Adrenal gland (tissue), 12 donors: Measurements from ENCODE around the gene RIPOR3. TPM values are rescaled to one million over a fixed set of nuclear protein-coding genes. Genes with fewer than 3 reads are reported as not detected.

ENCODE experiments used
- DNase-seq, 7 donors: peaks; one replicate each; pipeline ENCODE4 v3.0.0-alpha.2; 2019 to 2020
- H3K27ac ChIP-seq, 5 donors: fragments of 200-600 bp; sonication (generic) in 4 of 5; 1 replicate in 3 of 5; 2 replicates in 2 of 5; pipeline versions ENCODE4 v1.5.1 to v1.8.0; 2016 to 2020; ENCODE audit warnings: mild to moderate bottlenecking in 1 of 5
- H3K27me3 ChIP-seq: fragments of 200-600 bp; 2 replicates; pipeline ENCODE4 v1.8.0; 2021
- H3K36me3 ChIP-seq, 2 donors: fragments of 200-600 bp; replicated peaks in 1 of 2; 1 replicate in 1 of 2; 2 replicates in 1 of 2; pipeline versions ENCODE4 v1.5.1 to v1.8.0; 2018 to 2022
- H3K4me1 ChIP-seq, 2 donors: fragments of 200-600 bp; replicated peaks in 1 of 2; 1 replicate in 1 of 2; 2 replicates in 1 of 2; pipeline versions ENCODE4 v1.5.1 to v1.8.0; 2018 to 2021
- H3K4me3 ChIP-seq, 4 donors: fragments of 200-600 bp; sonication (generic) in 3 of 4; one replicate each; pipeline ENCODE4 v1.5.1; 2016 to 2018
- H3K9me3 ChIP-seq, 3 donors: fragments of 200-600 bp; sonication (generic) in 1 of 3; replicated peaks in 1 of 3; 1 replicate in 2 of 3; 2 replicates in 1 of 3; pipeline versions ENCODE4 v1.5.1 to v1.8.0; 2016 to 2021
- POLR2A ChIP-seq, 2 donors: fragments of 450-650 bp; IDR thresholded peaks; one replicate each; pipeline ENCODE4 v1.6.1; 2017; ENCODE audit warnings: antibody characterized with exemption in 2 of 2, mild to moderate bottlenecking in 2 of 2, moderate library complexity in 1 of 2
- WGBS, 4 donors: extraction: QIAGEN DNeasy Blood & Tissue Kit in 2 of 4; methylation state at CpG; one replicate each; pipeline versions ENCODE4 v1.1.5 to v1.1.7; 2013 to 2017; 5-methylcytosine and 5-hydroxymethylcytosine counted together
- intact Hi-C, 2 donors: fragments of 100-400 bp; cut with DNase I; formaldehyde crosslinking; loops; one replicate each; pipeline versions ENCODE4 v1.14.1 to v1.15.0; 2022 to 2023
- polyA plus RNA-seq, 3 donors: library from polyadenylated mRNA; stranded (reverse); fragments of 200-250 nt in 2 of 3; fragments of 350-450 nt in 1 of 3; fragmentation: Illumina TruSeq in 1 of 3; extraction: RNeasy Lipid Tissue Mini Kit (QIAGEN cat#74804) in 1 of 3; gene quantifications; one replicate each; pipeline ENCODE4 v1.2.3, GENCODE V29; 2013 to 2014
- total RNA-seq, 9 donors: library from RNA; depleted of rRNA in 4 of 9; stranded (reverse); fragments of >200 nt in 4 of 9; fragments of 120-200 nt in 1 of 9; fragmentation: NEBNext Ultra II Directional in 1 of 9; extraction: Animal tissue kit (Norgen Biotek cat#: 25700) in 1 of 9; gene quantifications; one replicate each; pipeline versions ENCODE4 v1.1.0 to v1.2.4, GENCODE V29; 2013 to 2023
- TF ChIP-seq, protein P1 (sequence below), 6 experiments: fragments of 450-650 bp in 4 of 6; fragments of 200-600 bp in 2 of 6; sonication (generic) in 1 of 6; IDR thresholded peaks; 1 replicate in 5 of 6; 2 replicates in 1 of 6; pipeline versions ENCODE4 v1.5.1 to v1.8.0; 2016 to 2021; ENCODE audit warnings: antibody characterized with exemption in 6 of 6, mild to moderate bottlenecking in 2 of 6, moderate library complexity in 1 of 6
- donor health status: healthy with polysubstance abuse.
- donor health status: Bipolar disorder and iron deficiency.
- donor health status: DM: yes; HTN: yes; CAD: no.
- donor health status: DM: no; HTN: no; CAD: no.
- donor health status: DM: no; HTN: no; CAD: no.
- donor health status: DM: yes; HTN: yes; CAD: no.

Gene RIPOR3
- total and polyA plus RNA-seq, 12 donors: 3.4 to 135 (median 23.7) TPM

- intact Hi-C loops: loop anchor here in 1 of 2 donors (10.0 kb wide), 1 partner anchor 88 kb away; no protein-coding TSS in a partner anchor
- Histone ChIP-seq H3K4me1 (peaks cover 7 to 17% of the 10 kb centered on the region in 2 donors), H3K4me3 (no peak overlapping the region), H3K36me3 (no peaks in the 10 kb centered on the region), H3K27me3 (no peaks in the 10 kb centered on the region), H3K27ac (peak overlapping the region in 4 of 5 donors; percentile 22 to 80 (median 35)), H3K9me3 (no peaks in the 10 kb centered on the region)
- DNase-seq: no peak
- TF ChIP-seq, protein P1, sequence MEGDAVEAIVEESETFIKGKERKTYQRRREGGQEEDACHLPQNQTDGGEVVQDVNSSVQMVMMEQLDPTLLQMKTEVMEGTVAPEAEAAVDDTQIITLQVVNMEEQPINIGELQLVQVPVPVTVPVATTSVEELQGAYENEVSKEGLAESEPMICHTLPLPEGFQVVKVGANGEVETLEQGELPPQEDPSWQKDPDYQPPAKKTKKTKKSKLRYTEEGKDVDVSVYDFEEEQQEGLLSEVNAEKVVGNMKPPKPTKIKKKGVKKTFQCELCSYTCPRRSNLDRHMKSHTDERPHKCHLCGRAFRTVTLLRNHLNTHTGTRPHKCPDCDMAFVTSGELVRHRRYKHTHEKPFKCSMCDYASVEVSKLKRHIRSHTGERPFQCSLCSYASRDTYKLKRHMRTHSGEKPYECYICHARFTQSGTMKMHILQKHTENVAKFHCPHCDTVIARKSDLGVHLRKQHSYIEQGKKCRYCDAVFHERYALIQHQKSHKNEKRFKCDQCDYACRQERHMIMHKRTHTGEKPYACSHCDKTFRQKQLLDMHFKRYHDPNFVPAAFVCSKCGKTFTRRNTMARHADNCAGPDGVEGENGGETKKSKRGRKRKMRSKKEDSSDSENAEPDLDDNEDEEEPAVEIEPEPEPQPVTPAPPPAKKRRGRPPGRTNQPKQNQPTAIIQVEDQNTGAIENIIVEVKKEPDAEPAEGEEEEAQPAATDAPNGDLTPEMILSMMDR (IDR thresholded peaks at IDR 0.05): no peak
- TF ChIP-seq POLR2A (IDR thresholded peaks at IDR 0.05): no peak
- WGBS, 4 donors: 65 to 77% (median 69%) methylated on average over 7 of the region's 7 CpGs
Observed at GRCh38 chr20:50712771-50713656, 21.7 kb upstream of the RIPOR3 start.

DNA sequence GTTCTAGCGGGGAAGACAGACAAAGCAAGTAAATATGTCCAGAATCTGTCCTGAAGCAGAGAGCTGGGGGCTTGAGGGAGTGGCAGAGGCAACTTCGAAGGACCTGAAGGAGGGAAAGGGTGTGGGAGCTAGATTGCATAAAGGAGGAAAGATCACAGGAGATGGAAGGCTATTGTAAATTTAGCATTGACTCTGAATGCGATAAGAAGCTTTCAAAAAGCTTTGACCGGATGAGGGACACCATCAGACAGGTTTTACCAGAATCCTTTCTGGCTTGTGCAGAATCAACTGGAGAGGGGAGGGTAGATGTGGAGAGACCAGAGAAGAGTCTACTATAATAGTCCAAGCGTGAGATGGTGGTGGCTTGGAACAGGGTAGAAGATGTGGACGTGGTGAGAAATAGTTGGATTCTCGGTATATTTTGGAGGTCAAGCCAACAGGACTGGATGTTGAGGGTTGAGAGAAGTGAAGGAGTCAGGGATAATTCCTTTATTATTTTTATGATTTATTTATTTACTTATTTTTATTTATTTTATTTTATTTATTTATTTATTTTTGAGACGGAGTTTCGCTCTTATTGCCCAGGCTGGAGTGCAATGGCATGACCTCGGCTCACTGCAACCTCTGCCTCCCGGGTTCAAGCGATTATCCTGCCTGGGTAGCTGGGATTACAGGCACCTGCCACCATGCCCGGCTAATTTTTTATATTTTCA, 19.9 kb upstream of the RIPOR3 start:
- H3K4me1 ChIP-seq: peaks cover 7 to 17% of the 10 kb centered on the region in 2 donors
- H3K27me3 ChIP-seq: no peaks in the 10 kb centered on the region
- intact Hi-C loops: loop anchor here in 1 of 2 donors (10.0 kb wide), 1 partner anchor 86 kb away; no protein-coding TSS in a partner anchor
- H3K9me3 ChIP-seq: no peaks in the 10 kb centered on the region
- H3K4me3 ChIP-seq: no peak overlapping the region
- 92 to 95% (median 95%) methylated on average over 13 of the region's 13 CpGs for WGBS, 4 donors
- TF ChIP-seq POLR2A (IDR thresholded peaks at IDR 0.05): no peak
- TF ChIP-seq, protein P1 (IDR thresholded peaks at IDR 0.05): no peak
- H3K27ac ChIP-seq: peak overlapping the region in 1 of 5 donors; percentile 38
- no peak for DNase-seq
- no peaks in the 10 kb centered on the region for H3K36me3 ChIP-seq

GRCh38 chr20:50710492-50711063, 19.2 kb upstream of the RIPOR3 start:
- no peak for TF ChIP-seq POLR2A (IDR thresholded peaks at IDR 0.05)
- TF ChIP-seq, protein P1 (IDR thresholded peaks at IDR 0.05): no peak
- intact Hi-C loops: loop anchor here in 1 of 2 donors (10.0 kb wide), 1 partner anchor 86 kb away; no protein-coding TSS in a partner anchor
- Histone ChIP-seq H3K27ac (peak overlapping the region in 1 of 5 donors; percentile 37), H3K9me3 (no peaks in the 10 kb centered on the region), H3K27me3 (no peaks in the 10 kb centered on the region), H3K4me3 (no peak overlapping the region), H3K4me1 (peaks cover 7 to 17% of the 10 kb centered on the region in 2 donors), H3K36me3 (no peaks in the 10 kb centered on the region)
- WGBS, 4 donors: 45 to 62% (median 56%) methylated on average over 7 to 9 of the region's 9 CpGs
- peak in 6 of 7 donors; percentile 55 to 74 (median 65) for DNase-seq

GRCh38 chr20:50709636-50709973, 18.3 kb upstream of the RIPOR3 start:
- H3K9me3 ChIP-seq: no peaks in the 10 kb centered on the region
- H3K36me3 ChIP-seq: no peaks in the 10 kb centered on the region
- no peak overlapping the region for H3K4me3 ChIP-seq
- no peak overlapping the region for H3K27ac ChIP-seq
- H3K27me3 ChIP-seq: no peaks in the 10 kb centered on the region
- no peak for TF ChIP-seq POLR2A (IDR thresholded peaks at IDR 0.05)
- intact Hi-C loops: no loop called here
- WGBS, 4 donors: 65 to 79% (median 78%) methylated on average over 5 of the region's 5 CpGs
- no peak for DNase-seq
- H3K4me1 ChIP-seq: peaks cover 7 to 17% of the 10 kb centered on the region in 2 donors
